Lung (tissue), 12 donors: ENCODE data around the gene ATP8A1. TPM values are rescaled to one million over a fixed set of nuclear protein-coding genes. Genes with fewer than 3 reads are reported as not detected.

Experiments used
- ATAC-seq: fragments of 200-7000 bp; cut with Tn5 transposase; one replicate; pipeline ENCODE4 v1.9.1; 2020; ENCODE audit warnings: moderate number of reproducible peaks; ENCODE audit not compliant: insufficient read depth, low FRiP score
- DNase-seq, 3 donors: peaks; one replicate each; pipeline ENCODE4 v3.0.0-alpha.2; 2013 to 2017
- H3K27ac ChIP-seq, 2 donors: one replicate each; pipeline ENCODE4 v1.5.1; 2013; ENCODE audit warnings: mild to moderate bottlenecking in 2 of 2, moderate library complexity in 2 of 2, control low read depth in 1 of 2, inconsistent platforms in 1 of 2, low read depth in 1 of 2, low read length in 1 of 2
- H3K27me3 ChIP-seq, 3 donors: one replicate each; pipeline ENCODE4 v1.5.1; 2013; ENCODE audit warnings: low read length in 2 of 3; ENCODE audit not compliant: control insufficient read depth in 3 of 3, insufficient read depth in 3 of 3
- H3K36me3 ChIP-seq, 4 donors: one replicate each; pipeline ENCODE4 v1.5.1; 2013; ENCODE audit warnings: low read length in 4 of 4, mild to moderate bottlenecking in 1 of 4, moderate library complexity in 1 of 4; ENCODE audit not compliant: control insufficient read depth in 4 of 4, insufficient read depth in 4 of 4
- H3K4me1 ChIP-seq, 5 donors: one replicate each; pipeline ENCODE4 v1.5.1; 2013; ENCODE audit warnings: low read length in 5 of 5, mild to moderate bottlenecking in 2 of 5, moderate library complexity in 1 of 5; ENCODE audit not compliant: control insufficient read depth in 5 of 5, insufficient read depth in 5 of 5
- H3K4me3 ChIP-seq: one replicate; pipeline ENCODE4 v1.5.1; 2013; ENCODE audit warnings: mild to moderate bottlenecking, control low read depth, moderate library complexity
- H3K9ac ChIP-seq, 2 donors: one replicate each; pipeline ENCODE4 v1.5.1; 2013; ENCODE audit warnings: low read length in 2 of 2, control low read depth in 1 of 2; ENCODE audit not compliant: insufficient read depth in 1 of 2
- H3K9me3 ChIP-seq, 4 donors: one replicate each; pipeline ENCODE4 v1.5.1; 2013; ENCODE audit warnings: low read length in 3 of 4, mild to moderate bottlenecking in 1 of 4, moderate library complexity in 1 of 4; ENCODE audit not compliant: control insufficient read depth in 4 of 4, insufficient read depth in 3 of 4
- WGBS, 2 donors: extraction: QIAGEN DNeasy Blood & Tissue Kit; methylation state at CpG; one replicate each; pipeline ENCODE4 v1.1.7; 2013; 5-methylcytosine and 5-hydroxymethylcytosine counted together
- polyA plus RNA-seq, 2 donors: library from polyadenylated mRNA; stranded (reverse); fragments of 200-250 nt; gene quantifications; one replicate each; pipeline ENCODE4 v1.2.1, GENCODE V29; 2013
- total RNA-seq, 2 donors: library from RNA; depleted of rRNA in 1 of 2; stranded (reverse); fragments of >200 nt in 1 of 2; gene quantifications; one replicate each; pipeline ENCODE4 v1.2.1, GENCODE V29; 2014 to 2021
- TF ChIP-seq, protein P1 (sequence below): IDR thresholded peaks from 2 replicates; pipeline ENCODE4 v1.5.1; 2012; ENCODE audit warnings: mild to moderate bottlenecking; ENCODE audit errors: control extremely low read depth, extremely low read depth
- donor health status: control.
- donor health status: control.
- donor health status: Bipolar disorder and iron deficiency.
- donor health status: healthy.
- donor health status: DM: yes; HTN: yes; CAD: no.

The ATP8A1 gene
- total and polyA plus RNA-seq, 4 donors, result 13.8 to 297 (median 48.9) TPM

DNA sequence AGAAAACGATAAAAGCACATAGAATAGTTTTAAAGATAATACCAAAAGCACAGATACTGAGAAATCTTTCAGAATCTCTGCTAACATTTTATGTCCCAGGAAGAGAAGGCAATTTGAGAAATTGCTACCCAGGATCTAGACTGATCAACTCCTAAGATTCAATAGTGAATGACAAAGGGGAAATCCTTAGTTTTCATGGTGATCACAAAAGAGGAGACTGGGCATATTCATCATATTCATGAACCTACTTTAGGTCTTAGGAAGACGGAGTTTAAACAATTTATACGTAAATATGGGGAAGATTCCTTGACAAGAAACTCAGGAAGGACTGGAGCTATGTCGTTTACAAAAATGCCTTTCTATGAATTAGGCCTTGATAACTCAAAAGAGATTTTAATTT is 172.3 kb downstream of the ATP8A1 start:
- DNase-seq (no peak), ATAC-seq (no peak)
- Histone ChIP-seq H3K27me3 (no peaks in the 10 kb centered on the region), H3K9me3 (no peaks in the 10 kb centered on the region), H3K36me3 (peaks cover 0 to 2% (median 0%) of the 10 kb centered on the region in 4 donors), H3K4me1 (peaks cover 0 to 14% (median 0%) of the 10 kb centered on the region in 5 donors), H3K27ac (no peak overlapping the region), H3K9ac (no peak overlapping the region), H3K4me3 (no peak overlapping the region)
- WGBS, 2 donors, result 88 to 92% methylated on average over 4 of the region's 4 CpGs
- TF ChIP-seq, protein P1, sequence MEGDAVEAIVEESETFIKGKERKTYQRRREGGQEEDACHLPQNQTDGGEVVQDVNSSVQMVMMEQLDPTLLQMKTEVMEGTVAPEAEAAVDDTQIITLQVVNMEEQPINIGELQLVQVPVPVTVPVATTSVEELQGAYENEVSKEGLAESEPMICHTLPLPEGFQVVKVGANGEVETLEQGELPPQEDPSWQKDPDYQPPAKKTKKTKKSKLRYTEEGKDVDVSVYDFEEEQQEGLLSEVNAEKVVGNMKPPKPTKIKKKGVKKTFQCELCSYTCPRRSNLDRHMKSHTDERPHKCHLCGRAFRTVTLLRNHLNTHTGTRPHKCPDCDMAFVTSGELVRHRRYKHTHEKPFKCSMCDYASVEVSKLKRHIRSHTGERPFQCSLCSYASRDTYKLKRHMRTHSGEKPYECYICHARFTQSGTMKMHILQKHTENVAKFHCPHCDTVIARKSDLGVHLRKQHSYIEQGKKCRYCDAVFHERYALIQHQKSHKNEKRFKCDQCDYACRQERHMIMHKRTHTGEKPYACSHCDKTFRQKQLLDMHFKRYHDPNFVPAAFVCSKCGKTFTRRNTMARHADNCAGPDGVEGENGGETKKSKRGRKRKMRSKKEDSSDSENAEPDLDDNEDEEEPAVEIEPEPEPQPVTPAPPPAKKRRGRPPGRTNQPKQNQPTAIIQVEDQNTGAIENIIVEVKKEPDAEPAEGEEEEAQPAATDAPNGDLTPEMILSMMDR, result no peak

DNA sequence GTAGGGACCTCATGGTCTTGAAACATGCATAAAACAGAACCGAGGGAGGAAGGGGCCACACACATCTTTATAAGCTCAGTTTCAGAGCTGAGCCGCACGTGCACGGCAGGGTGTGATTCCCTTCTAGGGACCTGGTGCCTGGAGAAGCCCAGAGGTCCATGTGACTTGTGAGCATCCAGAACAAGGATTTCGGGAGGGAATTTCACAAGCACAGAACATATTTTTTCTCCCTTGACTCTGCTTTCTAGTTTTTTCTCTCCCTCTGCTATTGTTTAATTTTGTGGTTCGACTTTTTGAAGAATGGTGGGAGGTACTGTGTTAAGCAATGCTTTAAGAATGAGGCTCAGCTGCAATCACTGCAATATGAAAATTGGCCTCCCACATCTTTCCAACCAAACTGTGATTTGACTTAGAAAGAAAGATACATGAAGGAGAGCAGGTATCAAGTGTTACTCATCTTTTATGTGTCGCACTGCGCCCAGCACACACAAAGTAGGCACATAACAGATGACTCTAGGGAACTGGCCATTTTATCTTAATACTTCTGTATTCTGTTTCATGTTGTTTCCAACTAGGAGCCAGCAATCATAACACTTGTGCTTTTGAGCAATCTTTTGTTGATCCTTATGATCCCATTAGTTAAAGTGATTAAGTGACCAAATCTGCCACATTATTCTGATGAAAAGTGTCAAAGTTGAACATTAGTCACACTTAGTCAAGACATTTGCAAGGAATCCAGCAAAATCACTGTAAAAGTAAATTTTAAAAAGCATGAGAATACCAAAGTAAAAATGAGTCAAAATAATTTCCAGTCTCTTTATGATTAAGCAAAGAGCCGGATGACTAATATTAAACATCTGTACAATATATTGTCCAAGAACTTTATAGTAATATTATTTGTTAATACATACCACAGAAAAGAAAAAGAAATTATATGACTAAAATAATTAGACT is 173.2 kb downstream of the ATP8A1 start:
- DNase-seq, result no peak
- H3K4me3 ChIP-seq, result no peak overlapping the region
- peaks cover 0 to 14% (median 0%) of the 10 kb centered on the region in 5 donors for H3K4me1 ChIP-seq
- no peaks in the 10 kb centered on the region for H3K27me3 ChIP-seq
- H3K27ac ChIP-seq, result no peak overlapping the region
- H3K9me3 ChIP-seq, result no peaks in the 10 kb centered on the region
- no peak overlapping the region for H3K9ac ChIP-seq
- ATAC-seq, result no peak
- TF ChIP-seq, protein P1, result no peak
- WGBS, 2 donors, result 88% methylated on average over 9 of the region's 9 CpGs
- H3K36me3 ChIP-seq, result peaks cover 0 to 2% (median 0%) of the 10 kb centered on the region in 4 donors

DNA sequence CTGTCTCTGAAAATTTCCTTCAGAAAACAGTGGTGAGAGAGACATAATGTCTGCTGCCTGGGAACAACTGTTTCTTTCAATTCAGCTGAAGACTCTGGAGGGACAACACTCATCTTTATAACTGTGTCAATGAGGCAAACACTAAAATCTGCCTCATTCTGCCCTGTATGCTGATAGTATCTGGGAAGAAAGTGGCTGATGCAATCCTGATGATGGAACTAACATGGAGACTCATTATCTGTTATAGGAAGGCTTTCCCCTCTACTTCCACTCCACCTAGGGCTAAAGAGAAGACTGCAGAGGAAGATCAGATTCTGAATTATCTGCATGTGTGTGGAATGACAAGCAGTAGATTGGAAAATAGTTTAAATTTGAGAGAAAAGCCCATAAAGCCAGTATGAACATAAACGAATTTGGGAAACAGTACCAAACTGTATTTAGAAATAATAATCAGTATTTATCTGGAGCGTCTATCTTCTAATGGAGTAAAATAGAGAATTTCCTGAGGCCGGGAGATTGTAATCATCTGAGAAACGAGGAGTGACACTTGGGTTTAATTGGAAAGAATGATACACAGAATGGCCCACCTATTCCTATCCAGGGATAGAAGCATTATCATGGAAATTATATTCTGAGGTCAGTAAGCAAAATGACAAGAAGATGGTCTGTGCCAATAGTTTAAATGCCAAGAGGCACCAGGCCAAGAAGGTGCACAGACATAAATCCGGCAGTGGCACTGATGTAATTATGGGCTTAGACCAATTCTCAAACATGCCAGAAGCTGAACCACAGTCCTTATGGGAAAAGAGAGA is 174.2 kb downstream of the ATP8A1 start:
- Histone ChIP-seq H3K4me1 (peaks cover 0 to 14% (median 0%) of the 10 kb centered on the region in 5 donors), H3K27ac (no peak overlapping the region), H3K9ac (no peak overlapping the region), H3K27me3 (no peaks in the 10 kb centered on the region), H3K36me3 (peaks cover 0 to 2% (median 0%) of the 10 kb centered on the region in 4 donors), H3K4me3 (no peak overlapping the region), H3K9me3 (no peaks in the 10 kb centered on the region)
- WGBS, 2 donors, result 78 to 85% methylated on average over 5 of the region's 5 CpGs
- TF ChIP-seq, protein P1, result no peak
- DNase-seq (no peak), ATAC-seq (no peak)
